Measurements from ENCODE around the gene PCDH9.

PCDH9 gene

GRCh38 chr13:67229481-67230403 lies at the start of gene PCDH9:
PCDH9 (minus strand) TSS chr13:67230336; CDS start chr13:67228440, 1,896 bp downstream.
- no peak for DNase-seq

- DNase-seq = no peak
Observed at GRCh38 chr13:67278235-67278634, 48.1 kb upstream of the PCDH9 start.

GRCh38 chr13:67277581-67277980 lies 47.4 kb upstream of the PCDH9 start:
- no peak for DNase-seq

- DNase-seq = no peak
Observed at GRCh38 chr13:67275351-67275960, 45.3 kb upstream of the PCDH9 start.

GRCh38 chr13:67273001-67273400 lies 42.9 kb upstream of the PCDH9 start:
- no peak for DNase-seq

GRCh38 chr13:67267136-67267535 lies 37.0 kb upstream of the PCDH9 start:
- DNase-seq = no peak

- no peak for DNase-seq
Observed at GRCh38 chr13:67259208-67259607, 29.1 kb upstream of the PCDH9 start.

- DNase-seq = no peak
Observed at GRCh38 chr13:67258482-67258881, 28.3 kb upstream of the PCDH9 start.

- DNase-seq = no peak
Observed at GRCh38 chr13:67238861-67239260, 8.7 kb upstream of the PCDH9 start.

- DNase-seq = no peak
Observed at GRCh38 chr13:67238277-67238859, 8.2 kb upstream of the PCDH9 start.

- DNase-seq = no peak
Observed at GRCh38 chr13:67235265-67235664, 5.1 kb upstream of the PCDH9 start.

GRCh38 chr13:67232384-67232783 lies 2.2 kb upstream of the PCDH9 start:
- no peak for DNase-seq

GRCh38 chr13:67231289-67232000 lies 1.3 kb upstream of the PCDH9 start:
- no peak for DNase-seq

- peak; percentile 99 for DNase-seq
Observed at GRCh38 chr13:67230404-67231288, 510 bp upstream of the PCDH9 start.

- DNase-seq = no peak
Observed at GRCh38 chr13:67228916-67229315, 1.2 kb downstream of the PCDH9 start.

GRCh38 chr13:67228031-67228430 lies 2.1 kb downstream of the PCDH9 start:
- DNase-seq = no peak

- no peak for DNase-seq
Observed at GRCh38 chr13:67227131-67227983, 2.8 kb downstream of the PCDH9 start.

- DNase-seq = no peak
Observed at GRCh38 chr13:67226696-67227095, 3.4 kb downstream of the PCDH9 start.

- DNase-seq = no peak
Observed at GRCh38 chr13:67225252-67226159, 4.6 kb downstream of the PCDH9 start.
